KMS-11 (cell line): ENCODE results near the gene TXNDC5.

Source experiments
- H2AFZ ChIP-seq: fragments of 200-600 bp; sonication (generic); 2 replicates; pipeline ENCODE4 v1.6.1; 2016; ENCODE audit warnings: antibody characterized with exemption, mixed run types, low read depth
- H3K27ac ChIP-seq: fragments of 200-600 bp; sonication (generic); 2 replicates; pipeline ENCODE4 v1.6.1; 2016; ENCODE audit warnings: mild to moderate bottlenecking, mixed run types
- H3K27me3 ChIP-seq: fragments of 200-600 bp; sonication (generic); 2 replicates; pipeline ENCODE4 v1.6.1; 2017; ENCODE audit warnings: mild to moderate bottlenecking, low read depth, mixed run types, moderate library complexity; ENCODE audit not compliant: insufficient read depth
- H3K36me3 ChIP-seq: fragments of 200-600 bp; sonication (generic); 2 replicates; pipeline ENCODE4 v1.6.1; 2017; ENCODE audit warnings: mild to moderate bottlenecking, mixed run types; ENCODE audit not compliant: insufficient read depth
- H3K4me1 ChIP-seq: fragments of 200-600 bp; sonication (generic); 2 replicates; pipeline ENCODE4 v1.6.1; 2016; ENCODE audit warnings: mild to moderate bottlenecking, low read depth, mixed run types; ENCODE audit not compliant: poor library complexity, severe bottlenecking
- H3K4me2 ChIP-seq: fragments of 200-600 bp; sonication (generic); 2 replicates; pipeline ENCODE4 v1.7.0; 2016; ENCODE audit warnings: mild to moderate bottlenecking, mixed run types
- H3K4me3 ChIP-seq: fragments of 200-600 bp; sonication (generic); IDR thresholded peaks from 2 replicates; pipeline ENCODE4 v1.6.1; 2017; ENCODE audit warnings: low read depth, low read length, mixed read lengths; ENCODE audit not compliant: insufficient read depth
- H3K79me2 ChIP-seq: fragments of 200-600 bp; sonication (generic); 2 replicates; pipeline ENCODE4 v1.6.1; 2016; ENCODE audit warnings: low read depth, mixed run types; ENCODE audit not compliant: insufficient read depth
- H3K9ac ChIP-seq: fragments of 200-600 bp; sonication (generic); 2 replicates; pipeline ENCODE4 v1.6.1; 2016; ENCODE audit warnings: mild to moderate bottlenecking, mixed run types
- H4K20me1 ChIP-seq: fragments of 200-600 bp; sonication (generic); 2 replicates; pipeline ENCODE4 v1.6.1; 2016; ENCODE audit warnings: mild to moderate bottlenecking, mixed run types; ENCODE audit not compliant: insufficient read depth
- TF ChIP-seq, protein P1 (sequence below): fragments of 200-600 bp; sonication (generic); conservative IDR thresholded peaks from 2 replicates; pipeline ENCODE4 v1.6.1; 2017; ENCODE audit warnings: low read depth, mild to moderate bottlenecking, antibody characterized with exemption, low read length, moderate library complexity, mixed read lengths

The TXNDC5 gene

DNA sequence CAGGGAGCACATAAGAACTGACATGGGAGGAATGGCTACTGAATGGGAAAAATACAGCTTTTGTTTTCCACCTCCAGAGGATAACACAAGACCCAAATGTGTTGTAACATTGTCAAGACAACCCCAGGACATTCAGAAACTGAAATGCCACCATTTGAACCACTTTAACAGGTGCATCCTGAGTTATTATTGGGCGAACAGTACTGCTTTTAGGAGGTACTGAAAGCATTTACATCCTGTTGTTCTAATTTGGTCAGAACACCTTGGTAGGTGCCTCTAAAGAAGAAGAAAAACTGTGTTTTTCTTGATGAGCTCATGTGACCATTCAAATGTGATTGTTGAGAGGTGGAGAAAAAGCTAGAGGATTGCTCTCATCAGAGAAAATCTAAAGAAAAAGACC lies 6.4 kb upstream of the TXNDC5 start:
- TF ChIP-seq, protein P1, sequence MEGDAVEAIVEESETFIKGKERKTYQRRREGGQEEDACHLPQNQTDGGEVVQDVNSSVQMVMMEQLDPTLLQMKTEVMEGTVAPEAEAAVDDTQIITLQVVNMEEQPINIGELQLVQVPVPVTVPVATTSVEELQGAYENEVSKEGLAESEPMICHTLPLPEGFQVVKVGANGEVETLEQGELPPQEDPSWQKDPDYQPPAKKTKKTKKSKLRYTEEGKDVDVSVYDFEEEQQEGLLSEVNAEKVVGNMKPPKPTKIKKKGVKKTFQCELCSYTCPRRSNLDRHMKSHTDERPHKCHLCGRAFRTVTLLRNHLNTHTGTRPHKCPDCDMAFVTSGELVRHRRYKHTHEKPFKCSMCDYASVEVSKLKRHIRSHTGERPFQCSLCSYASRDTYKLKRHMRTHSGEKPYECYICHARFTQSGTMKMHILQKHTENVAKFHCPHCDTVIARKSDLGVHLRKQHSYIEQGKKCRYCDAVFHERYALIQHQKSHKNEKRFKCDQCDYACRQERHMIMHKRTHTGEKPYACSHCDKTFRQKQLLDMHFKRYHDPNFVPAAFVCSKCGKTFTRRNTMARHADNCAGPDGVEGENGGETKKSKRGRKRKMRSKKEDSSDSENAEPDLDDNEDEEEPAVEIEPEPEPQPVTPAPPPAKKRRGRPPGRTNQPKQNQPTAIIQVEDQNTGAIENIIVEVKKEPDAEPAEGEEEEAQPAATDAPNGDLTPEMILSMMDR = no peak
- peak overlapping the region; percentile 51 for H3K4me2 ChIP-seq
- H3K9ac ChIP-seq = peak overlapping the region; percentile 33; the same call in 1 of the 2 replicates
- H3K4me1 ChIP-seq = peaks cover 82% of the 10 kb centered on the region
- H2AFZ ChIP-seq = peak overlapping the region; percentile 43; the same call in 1 of the 2 replicates
- no peaks in the 10 kb centered on the region for H3K27me3 ChIP-seq
- H3K4me3 ChIP-seq = no peak overlapping the region
- peaks cover under 1% of the 10 kb centered on the region; the same call in 1 of the 2 replicates for H3K79me2 ChIP-seq
- H3K27ac ChIP-seq = peak overlapping the region; percentile 73
- no peaks in the 10 kb centered on the region for H3K36me3 ChIP-seq
- no peaks in the 10 kb centered on the region for H4K20me1 ChIP-seq

DNA sequence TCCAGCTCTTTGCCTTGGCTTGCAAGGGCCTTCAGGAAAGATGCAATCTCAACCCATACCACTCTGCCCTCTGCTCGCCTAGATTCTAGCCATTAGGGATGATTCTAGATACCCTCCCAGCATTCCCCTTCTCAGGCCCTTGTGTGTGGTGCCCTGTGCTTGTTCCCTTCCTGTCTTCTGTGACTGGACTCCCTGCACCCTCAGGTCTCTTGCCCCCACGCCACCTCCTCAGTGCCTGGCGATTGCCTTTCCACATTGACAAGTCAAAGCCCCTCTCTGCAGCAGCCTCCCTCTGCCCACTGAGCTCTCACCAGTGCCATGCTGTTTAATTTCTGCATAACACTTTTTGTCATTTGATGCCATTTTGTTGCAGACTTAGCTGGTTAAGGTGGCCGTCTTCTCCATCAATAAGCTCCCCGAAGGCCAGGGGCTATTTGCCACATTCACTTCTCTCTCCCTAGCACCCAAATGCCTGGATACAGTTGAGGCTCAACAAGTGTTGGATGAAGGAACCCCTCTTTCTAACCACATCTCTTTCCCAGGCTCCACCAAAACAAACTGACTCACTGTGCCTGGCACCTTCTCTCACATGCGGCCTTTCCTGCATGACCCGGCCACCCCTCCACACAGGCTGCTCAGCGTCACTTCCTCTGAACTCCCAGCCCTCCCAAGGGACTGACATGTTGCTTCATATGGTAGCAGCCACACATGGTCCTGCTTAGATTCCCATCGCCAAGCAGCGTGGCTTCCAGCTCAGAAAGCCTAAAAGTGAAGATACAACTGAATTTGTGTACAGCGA lies 4.6 kb upstream of the TXNDC5 start:
- H3K27me3 ChIP-seq = no peaks in the 10 kb centered on the region
- TF ChIP-seq, protein P1 = no peak
- peak overlapping the region; percentile 73 for H3K27ac ChIP-seq
- no peaks in the 10 kb centered on the region for H3K36me3 ChIP-seq
- peaks cover 12% of the 10 kb centered on the region; the same call in 1 of the 2 replicates for H3K79me2 ChIP-seq
- H2AFZ ChIP-seq = peak overlapping the region; percentile 35; the same call in 1 of the 2 replicates
- peak overlapping the region; percentile 88 for H3K4me2 ChIP-seq
- H3K4me1 ChIP-seq = peaks cover 91% of the 10 kb centered on the region
- H4K20me1 ChIP-seq = no peaks in the 10 kb centered on the region
- H3K4me3 ChIP-seq = no peak overlapping the region
- H3K9ac ChIP-seq = no peak overlapping the region; the same call in 1 of the 2 replicates

DNA sequence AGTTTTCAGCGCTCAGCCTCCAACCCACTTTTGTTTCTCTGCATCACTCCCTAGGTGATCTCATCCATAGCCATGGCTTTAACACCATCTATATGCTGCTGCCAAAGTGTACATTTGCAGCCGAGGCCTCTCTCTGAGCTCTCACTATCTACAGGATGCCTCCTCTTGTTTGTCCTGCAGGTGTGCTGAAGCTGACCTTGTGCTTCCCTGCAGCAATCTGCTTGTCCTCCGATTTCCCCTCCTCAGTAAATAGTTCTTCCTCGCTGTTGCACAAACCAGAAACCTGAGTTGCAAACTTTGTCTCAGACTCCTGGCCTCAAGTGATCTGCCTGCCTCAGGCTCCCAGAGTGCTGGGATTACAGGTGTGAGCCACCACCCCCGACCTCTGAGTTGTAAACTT lies 3.7 kb upstream of the TXNDC5 start:
- TF ChIP-seq, protein P1 = no peak
- Histone ChIP-seq H3K4me1 (peaks cover 83% of the 10 kb centered on the region), H4K20me1 (no peaks in the 10 kb centered on the region), H3K27me3 (no peaks in the 10 kb centered on the region), H3K79me2 (peaks cover 19% of the 10 kb centered on the region), H3K4me2 (peak overlapping the region; percentile 88), H3K4me3 (no peak overlapping the region), H2AFZ (peak overlapping the region; percentile 35), H3K36me3 (peaks cover 2% of the 10 kb centered on the region; the same call in 1 of the 2 replicates), H3K27ac (peak overlapping the region; percentile 73), H3K9ac (peak overlapping the region; percentile 7; the same call in 1 of the 2 replicates)

DNA sequence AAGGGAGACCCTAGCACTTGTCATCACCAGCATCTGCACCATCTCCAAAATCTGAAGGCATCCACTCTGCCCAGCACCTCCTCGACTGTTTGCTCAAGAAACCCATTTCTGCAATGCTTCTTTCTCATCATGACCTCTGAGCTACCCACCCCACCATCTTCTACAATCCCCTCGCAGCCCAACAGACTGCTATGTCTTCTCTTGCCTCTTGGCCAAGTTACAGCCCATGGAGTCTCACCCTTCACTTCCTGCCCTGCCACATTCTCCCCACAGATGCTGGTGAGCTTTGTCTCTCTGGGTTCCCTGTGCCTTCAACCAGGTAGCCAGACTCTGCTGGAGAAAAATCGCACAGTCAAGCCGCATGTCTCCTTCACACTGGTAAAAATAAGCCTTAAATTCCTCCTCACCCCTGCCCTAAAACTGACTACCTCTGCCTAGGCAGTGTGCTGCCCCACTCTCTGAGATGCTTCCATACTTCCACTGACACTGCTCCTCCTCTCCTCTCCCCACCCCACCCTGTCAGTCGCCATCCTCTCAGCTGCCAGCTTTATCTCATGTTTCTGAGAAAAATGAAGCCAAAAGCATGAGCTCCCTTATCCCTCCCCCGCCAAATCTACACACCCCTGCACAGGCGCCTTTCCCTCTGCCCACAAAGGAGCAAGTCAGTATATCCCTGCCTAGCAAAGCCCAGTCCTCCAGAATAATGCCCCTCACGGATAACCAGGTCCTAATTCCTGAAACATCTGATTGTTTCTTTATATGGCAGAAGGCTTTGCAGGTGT lies 2.3 kb upstream of the TXNDC5 start:
- peaks cover 33% of the 10 kb centered on the region for H3K79me2 ChIP-seq
- no peaks in the 10 kb centered on the region for H3K27me3 ChIP-seq
- peak overlapping the region; percentile 7; the same call in 1 of the 2 replicates for H3K9ac ChIP-seq
- peaks cover 69% of the 10 kb centered on the region for H3K4me1 ChIP-seq
- H3K27ac ChIP-seq = peak overlapping the region; percentile 73
- H3K36me3 ChIP-seq = peaks cover 14% of the 10 kb centered on the region; the same call in 1 of the 2 replicates
- peak overlapping the region; percentile 88; the same call in 1 of the 2 replicates for H3K4me2 ChIP-seq
- TF ChIP-seq, protein P1 = no peak
- no peak overlapping the region for H3K4me3 ChIP-seq
- no peak overlapping the region; the same call in 1 of the 2 replicates for H2AFZ ChIP-seq
- no peaks in the 10 kb centered on the region for H4K20me1 ChIP-seq
